Activated naive CD8-positive, alpha-beta T cell treated with anti-CD3 and anti-CD28 coated beads, Interleukin-2, amount 50 U/mL, for 24 hours (primary cell): ENCODE data around the gene LDLRAD4.

ENCODE experiments used
- ATAC-seq: fragments of 150-1000 bp; cut with Tn5 transposase; one replicate; pipeline ENCODE4 v1.10.0; 2021
- DNase-seq: peaks from one replicate; pipeline ENCODE4 v3.0.0; 2021
- H3K27ac Mint-ChIP-seq: one replicate; pipeline ENCODE4 v1.8.0; 2021; ENCODE audit warnings: mild to moderate bottlenecking, mixed read lengths
- H3K27me3 Mint-ChIP-seq: one replicate; pipeline ENCODE4 v1.8.0; 2021; ENCODE audit warnings: mixed read lengths
- H3K36me3 Mint-ChIP-seq: one replicate; pipeline ENCODE4 v1.8.0; 2021; ENCODE audit warnings: low read depth, mixed read lengths
- H3K4me1 Mint-ChIP-seq: one replicate; pipeline ENCODE4 v1.8.0; 2021; ENCODE audit warnings: mixed read lengths
- H3K4me3 Mint-ChIP-seq: one replicate; pipeline ENCODE4 v1.8.0; 2021; ENCODE audit warnings: mild to moderate bottlenecking, moderate library complexity, mixed read lengths
- H3K9me3 Mint-ChIP-seq: one replicate; pipeline ENCODE4 v1.8.0; 2021; ENCODE audit warnings: mixed read lengths

The LDLRAD4 gene

GRCh38 chr18:13530033-13530878 is 311.7 kb downstream of the LDLRAD4 start:
- DNase-seq = no peak
- Mint-ChIP-seq H3K4me1 (peaks cover 29% of the 10 kb centered on the region), H3K4me3 (no peak overlapping the region), H3K36me3 (no peaks in the 10 kb centered on the region), H3K27ac (no peak overlapping the region), H3K27me3 (no peaks in the 10 kb centered on the region), H3K9me3 (no peaks in the 10 kb centered on the region)
- no peak for ATAC-seq

DNA sequence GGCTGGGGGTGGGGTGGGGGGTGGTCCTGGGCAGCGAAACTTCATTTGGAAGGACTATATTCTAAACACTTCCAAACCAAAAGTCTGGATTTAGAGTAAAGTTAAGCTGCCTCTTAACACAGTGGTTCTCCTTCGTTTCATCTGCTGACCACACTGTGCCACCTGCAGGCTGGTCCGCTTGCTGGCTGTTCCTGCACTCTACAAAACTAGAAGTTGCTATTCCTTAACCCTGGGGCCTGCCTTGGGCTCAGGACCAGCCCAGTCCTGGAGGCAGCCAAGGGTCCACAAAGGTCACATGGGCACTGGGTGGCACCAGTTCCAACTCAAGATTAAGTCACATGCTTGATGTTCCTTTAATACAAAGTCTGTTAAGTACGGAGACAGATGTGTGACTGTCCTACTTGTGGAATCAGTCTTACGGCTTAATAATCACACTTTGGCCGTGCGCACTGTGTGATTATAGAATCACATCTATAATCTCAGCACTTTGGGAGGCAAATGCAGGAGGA is 312.4 kb downstream of the LDLRAD4 start:
- ATAC-seq (no peak), DNase-seq (no peak)
- Mint-ChIP-seq H3K36me3 (no peaks in the 10 kb centered on the region), H3K9me3 (no peaks in the 10 kb centered on the region), H3K27me3 (no peaks in the 10 kb centered on the region), H3K4me3 (no peak overlapping the region), H3K27ac (no peak overlapping the region), H3K4me1 (peaks cover 30% of the 10 kb centered on the region)

GRCh38 chr18:13531681-13532325 is 313.2 kb downstream of the LDLRAD4 start:
- ATAC-seq = no peak
- peaks cover 29% of the 10 kb centered on the region for H3K4me1 Mint-ChIP-seq
- H3K4me3 Mint-ChIP-seq = no peak overlapping the region
- no peaks in the 10 kb centered on the region for H3K36me3 Mint-ChIP-seq
- H3K27ac Mint-ChIP-seq = no peak overlapping the region
- no peaks in the 10 kb centered on the region for H3K9me3 Mint-ChIP-seq
- H3K27me3 Mint-ChIP-seq = no peaks in the 10 kb centered on the region
- DNase-seq = no peak

- ATAC-seq (no peak), DNase-seq (no peak)
- Mint-ChIP-seq H3K4me3 (no peak overlapping the region), H3K9me3 (no peaks in the 10 kb centered on the region), H3K27ac (no peak overlapping the region), H3K4me1 (peaks cover 34% of the 10 kb centered on the region), H3K27me3 (no peaks in the 10 kb centered on the region), H3K36me3 (no peaks in the 10 kb centered on the region)
These were observed 314.0 kb downstream of the LDLRAD4 start for GRCh38 chr18:13532406-13533075.

DNA sequence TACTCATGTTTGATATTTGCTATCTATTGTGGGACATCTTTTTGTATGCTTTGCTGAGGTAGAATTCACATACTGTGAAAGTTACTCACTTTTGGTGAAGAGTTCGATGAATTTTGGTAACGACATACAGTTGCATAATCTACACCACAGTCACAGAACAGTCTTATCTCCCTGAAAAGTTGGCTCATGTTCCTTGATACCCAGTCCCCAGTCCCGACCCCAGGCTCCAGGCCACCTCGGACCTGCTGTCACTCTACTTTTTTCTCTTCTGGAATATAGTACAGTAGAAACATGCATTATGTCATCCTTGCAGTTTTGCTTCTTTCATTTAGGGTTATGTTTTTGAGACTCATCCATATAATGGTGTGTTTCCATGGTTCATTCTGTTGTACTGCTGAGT is 316.1 kb downstream of the LDLRAD4 start:
- H3K4me1 Mint-ChIP-seq = peaks cover 50% of the 10 kb centered on the region

DNA sequence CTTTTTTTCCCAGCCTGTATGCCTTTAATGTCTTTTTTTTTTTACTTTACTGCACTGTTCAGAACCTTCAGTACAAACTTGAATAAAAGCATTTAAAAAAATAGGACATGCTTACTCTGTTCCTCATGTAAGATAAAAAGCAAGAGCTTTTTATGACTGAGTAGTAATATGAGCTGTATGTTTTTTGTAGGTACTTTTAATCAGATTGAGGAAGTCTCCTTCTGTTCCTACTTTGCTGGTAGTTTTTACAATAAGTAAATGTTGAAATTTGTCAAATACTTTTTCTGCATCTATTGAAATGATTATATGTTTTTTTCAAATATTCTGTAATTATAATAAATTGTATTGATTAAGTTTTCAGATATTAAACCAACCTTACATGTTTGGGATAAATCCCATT is 318.0 kb downstream of the LDLRAD4 start:
- Mint-ChIP-seq H3K36me3 (no peaks in the 10 kb centered on the region), H3K4me3 (no peak overlapping the region), H3K4me1 (peaks cover 69% of the 10 kb centered on the region), H3K27ac (no peak overlapping the region), H3K9me3 (no peaks in the 10 kb centered on the region), H3K27me3 (no peaks in the 10 kb centered on the region)
- DNase-seq (no peak), ATAC-seq (no peak)

More for the DNA sequence above, 316.1 kb downstream of the LDLRAD4 start:
- Mint-ChIP-seq H3K27me3 (no peaks in the 10 kb centered on the region), H3K9me3 (no peaks in the 10 kb centered on the region), H3K27ac (no peak overlapping the region), H3K4me3 (no peak overlapping the region), H3K36me3 (no peaks in the 10 kb centered on the region)
- ATAC-seq (no peak), DNase-seq (no peak)

GRCh38 chr18:13537022-13537780 is 318.6 kb downstream of the LDLRAD4 start:
- Mint-ChIP-seq H3K4me1 (peaks cover 72% of the 10 kb centered on the region), H3K4me3 (no peak overlapping the region)
- no peak for ATAC-seq

DNA sequence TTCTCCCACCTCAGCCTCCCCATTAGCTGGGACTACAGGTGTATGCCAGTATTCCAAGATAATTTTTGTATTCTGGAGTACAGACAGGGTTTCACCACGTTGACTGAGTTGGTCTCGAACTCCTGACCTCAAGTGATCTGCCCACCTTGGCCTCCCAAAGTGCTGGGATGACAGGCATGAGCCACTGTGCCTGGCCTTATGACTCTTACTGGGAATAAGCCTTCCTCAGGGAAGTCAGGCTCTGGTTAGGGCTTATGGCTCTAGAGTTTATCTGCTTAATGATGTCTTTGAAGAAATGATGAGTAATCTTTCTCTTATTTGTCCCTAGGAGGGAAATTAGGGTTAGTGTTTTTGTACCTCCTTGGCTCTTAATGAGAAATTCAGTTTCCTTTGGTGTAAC is 320.1 kb downstream of the LDLRAD4 start:
- no peaks in the 10 kb centered on the region for H3K36me3 Mint-ChIP-seq
- H3K27me3 Mint-ChIP-seq = no peaks in the 10 kb centered on the region
- ATAC-seq = no peak
- H3K27ac Mint-ChIP-seq = peak overlapping the region; percentile 57
- DNase-seq = no peak
- H3K4me3 Mint-ChIP-seq = peak overlapping the region; percentile 7
- H3K9me3 Mint-ChIP-seq = no peaks in the 10 kb centered on the region
- H3K4me1 Mint-ChIP-seq = peaks cover 71% of the 10 kb centered on the region

More at GRCh38 chr18:13537022-13537780, 318.6 kb downstream of the LDLRAD4 start:
- Mint-ChIP-seq H3K27me3 (no peaks in the 10 kb centered on the region), H3K36me3 (no peaks in the 10 kb centered on the region), H3K27ac (no peak overlapping the region), H3K9me3 (no peaks in the 10 kb centered on the region)
- no peak for DNase-seq

DNA sequence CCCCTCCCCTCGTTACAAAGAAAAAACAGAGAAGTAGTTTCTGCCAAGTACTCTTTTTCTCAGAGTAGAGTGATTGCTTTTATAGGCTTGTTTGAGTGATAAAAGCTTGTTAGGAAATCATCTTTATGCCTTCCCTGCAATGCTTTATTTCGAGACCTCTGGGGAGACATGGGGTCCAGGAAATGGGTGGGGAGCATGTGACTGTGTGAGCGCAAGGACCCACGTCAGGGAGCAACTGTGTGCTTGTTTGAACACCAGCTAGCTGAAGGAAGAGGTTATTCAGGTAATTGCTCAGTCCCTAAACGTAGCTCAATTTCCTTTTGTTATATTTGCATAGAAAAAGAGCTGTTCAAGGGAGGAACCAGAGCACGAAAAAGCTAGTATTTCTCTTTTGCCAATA is 320.5 kb downstream of the LDLRAD4 start:
- Mint-ChIP-seq H3K36me3 (no peaks in the 10 kb centered on the region), H3K4me3 (peak overlapping the region; percentile 7), H3K27ac (peak overlapping the region; percentile 57), H3K9me3 (no peaks in the 10 kb centered on the region), H3K4me1 (peaks cover 67% of the 10 kb centered on the region), H3K27me3 (no peaks in the 10 kb centered on the region)
- DNase-seq = no peak
- peak; percentile 48 for ATAC-seq

DNA sequence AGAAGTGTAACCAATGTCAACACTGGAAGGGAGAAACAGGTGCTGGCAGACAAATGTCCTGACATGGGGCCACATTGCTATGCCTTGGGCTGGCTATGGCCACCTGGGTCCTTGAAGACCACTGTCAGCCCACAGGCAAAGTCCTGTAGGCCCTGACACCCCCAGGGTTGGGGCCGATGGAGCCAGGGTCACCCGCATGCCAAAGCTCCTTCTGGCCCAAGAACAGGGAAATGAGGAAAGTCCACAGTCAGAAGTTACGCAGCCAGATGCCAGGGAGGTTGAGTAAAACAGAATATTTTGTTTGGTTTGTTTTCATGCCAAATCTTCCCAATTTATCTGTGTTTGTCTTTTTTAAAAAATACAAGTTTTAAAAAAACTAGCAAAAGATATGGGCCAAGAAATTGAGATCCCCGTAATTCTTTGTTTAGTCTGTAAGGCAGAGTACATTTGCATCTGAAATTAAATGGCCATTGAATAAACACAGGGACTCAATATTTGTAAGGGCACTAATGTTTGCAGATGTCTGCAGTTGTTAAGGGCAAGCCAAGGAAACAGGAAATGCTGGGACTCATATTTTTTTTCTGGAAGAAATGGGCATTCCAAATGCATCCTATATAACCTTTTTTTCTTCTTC is 321.4 kb downstream of the LDLRAD4 start:
- DNase-seq = no peak
- no peak for ATAC-seq
- Mint-ChIP-seq H3K9me3 (no peaks in the 10 kb centered on the region), H3K27ac (peak overlapping the region; percentile 43), H3K4me1 (peaks cover 58% of the 10 kb centered on the region), H3K36me3 (no peaks in the 10 kb centered on the region), H3K4me3 (peak overlapping the region; percentile 7), H3K27me3 (no peaks in the 10 kb centered on the region)

DNA sequence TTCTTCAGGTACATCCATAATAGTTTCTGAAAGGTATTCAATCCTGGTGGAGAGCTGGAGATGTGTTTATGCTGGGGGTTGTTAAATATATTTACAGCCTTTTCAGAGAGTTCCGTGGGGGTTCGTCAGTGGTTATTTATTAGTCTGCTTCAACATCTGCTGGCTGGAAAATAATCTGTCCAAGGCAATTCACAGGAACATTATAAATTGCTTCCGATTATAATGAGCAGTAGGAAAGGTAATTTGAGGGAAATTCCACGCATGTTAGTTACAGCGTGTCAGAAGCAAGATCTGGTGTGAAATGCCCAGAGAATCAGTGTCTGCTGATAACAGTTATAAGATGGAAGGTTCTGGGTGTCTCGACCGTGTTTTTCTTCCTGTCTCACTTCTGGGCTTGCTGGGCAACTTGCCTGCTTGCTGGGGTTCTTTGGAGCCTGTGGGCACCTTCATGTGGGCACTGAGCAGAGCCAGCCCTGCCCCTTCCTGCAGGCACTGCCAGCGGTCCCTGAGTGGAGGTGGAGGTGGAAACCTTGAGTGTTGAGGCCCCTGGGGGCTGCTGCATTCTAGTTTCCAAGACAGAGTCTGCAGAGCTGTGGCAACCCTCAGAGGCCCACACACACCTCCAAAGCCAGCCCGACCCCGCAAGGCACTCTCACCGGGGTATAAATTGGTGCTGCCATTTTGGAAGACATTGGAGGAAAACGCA is 322.1 kb downstream of the LDLRAD4 start:
- no peaks in the 10 kb centered on the region for H3K27me3 Mint-ChIP-seq
- ATAC-seq = peak; percentile 97
- no peaks in the 10 kb centered on the region for H3K36me3 Mint-ChIP-seq
- peak overlapping the region; percentile 3 for H3K4me3 Mint-ChIP-seq
- peak; percentile 59 for DNase-seq
- no peaks in the 10 kb centered on the region for H3K9me3 Mint-ChIP-seq
- peaks cover 54% of the 10 kb centered on the region for H3K4me1 Mint-ChIP-seq
- H3K27ac Mint-ChIP-seq = peak overlapping the region; percentile 26

GRCh38 chr18:13541621-13542519 is 323.3 kb downstream of the LDLRAD4 start:
- ATAC-seq = no peak
- Mint-ChIP-seq H3K27me3 (no peaks in the 10 kb centered on the region), H3K4me1 (peaks cover 50% of the 10 kb centered on the region), H3K36me3 (no peaks in the 10 kb centered on the region), H3K9me3 (peaks cover under 1% of the 10 kb centered on the region), H3K4me3 (no peak overlapping the region), H3K27ac (peak overlapping the region; percentile 59)
- no peak for DNase-seq

DNA sequence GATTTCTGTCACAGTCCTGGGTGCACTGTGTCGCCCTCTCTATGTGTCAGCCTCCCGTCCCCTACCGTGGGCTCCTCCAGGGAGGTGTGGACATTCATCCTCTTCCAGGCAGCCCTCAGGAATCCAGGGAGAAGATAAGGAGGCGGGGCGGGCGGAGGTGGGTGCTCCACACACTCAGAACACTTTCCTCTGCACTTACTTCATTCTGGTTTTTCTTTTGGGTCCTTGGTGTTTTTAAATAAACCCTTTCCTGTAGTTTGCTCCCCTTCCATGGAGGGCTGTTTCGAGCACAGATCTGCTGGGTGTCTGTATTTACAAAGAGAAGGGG is 323.9 kb downstream of the LDLRAD4 start:
- peaks cover under 1% of the 10 kb centered on the region for H3K36me3 Mint-ChIP-seq
- ATAC-seq = no peak
- peaks cover 45% of the 10 kb centered on the region for H3K4me1 Mint-ChIP-seq
- H3K27me3 Mint-ChIP-seq = no peaks in the 10 kb centered on the region
- H3K9me3 Mint-ChIP-seq = peaks cover 7% of the 10 kb centered on the region
- no peak overlapping the region for H3K4me3 Mint-ChIP-seq
- DNase-seq = no peak
- H3K27ac Mint-ChIP-seq = no peak overlapping the region
